HG02885 (cell line): ENCODE data around the gene SYT3.
"Not testable (repeated sequence)": the region's sequence is repeated elsewhere in the genome, so short reads cannot be mapped to it uniquely, and the experiment has no call there.

Experiments used
- ATAC-seq: cut with Tn5 transposase; IDR thresholded peaks from one replicate; pipeline ENCODE4 v1.9.1; 2021; ENCODE audit warnings: mild to moderate bottlenecking; ENCODE audit not compliant: unreplicated experiment, poor library complexity

The SYT3 gene

GRCh38 chr19:50607388-50607787, 32.3 kb downstream of the SYT3 start:
- no peak for ATAC-seq

GRCh38 chr19:50606059-50606836, 33.4 kb downstream of the SYT3 start:
- not testable (repeated sequence) for ATAC-seq

GRCh38 chr19:50604264-50605073, 35.2 kb downstream of the SYT3 start:
- not testable (repeated sequence) for ATAC-seq

- ATAC-seq, result no peak
Measured at GRCh38 chr19:50602935-50603334, 36.7 kb downstream of the SYT3 start.

GRCh38 chr19:50602496-50602895, 37.2 kb downstream of the SYT3 start:
- ATAC-seq, result no peak

GRCh38 chr19:50602089-50602422, 37.6 kb downstream of the SYT3 start:
- no peak for ATAC-seq

GRCh38 chr19:50601407-50602088, 38.1 kb downstream of the SYT3 start:
- no peak for ATAC-seq

- ATAC-seq, result no peak
Measured at GRCh38 chr19:50599427-50599826, 40.3 kb downstream of the SYT3 start.

- no peak for ATAC-seq
Measured at GRCh38 chr19:50590191-50590590, 49.5 kb downstream of the SYT3 start.

- not testable (repeated sequence) for ATAC-seq
Measured at GRCh38 chr19:50581795-50582660, 57.7 kb downstream of the SYT3 start.

- ATAC-seq, result no peak
Measured at GRCh38 chr19:50580970-50581634, 58.6 kb downstream of the SYT3 start.

- ATAC-seq, result no peak
Measured at GRCh38 chr19:50580240-50580639, 59.4 kb downstream of the SYT3 start.

GRCh38 chr19:50576769-50577168, 62.9 kb downstream of the SYT3 start:
- not testable (repeated sequence) for ATAC-seq

GRCh38 chr19:50573741-50574461, 65.8 kb downstream of the SYT3 start:
- ATAC-seq, result no peak
